Aorta (tissue), 5 donors: ENCODE data around the gene SOX15. TPM values are rescaled to one million over a fixed set of nuclear protein-coding genes. Genes with fewer than 3 reads are reported as not detected.
"Not testable (repeated sequence)": the region's sequence is repeated elsewhere in the genome, so short reads cannot be mapped to it uniquely, and the experiment has no call there.

Experiments used
- ATAC-seq: fragments of 200-7000 bp; cut with Tn5 transposase; one replicate; pipeline ENCODE4 v1.9.1; 2022; ENCODE audit warnings: moderate library complexity; ENCODE audit not compliant: low FRiP score
- DNase-seq, 2 donors: peaks; one replicate each; pipeline ENCODE4 v3.0.0-alpha.2; 2020
- H3K27ac ChIP-seq, 2 donors: one replicate each; pipeline ENCODE4 v1.5.1; 2013; ENCODE audit warnings: low read length in 2 of 2, mild to moderate bottlenecking in 2 of 2, moderate library complexity in 2 of 2, control low read depth in 1 of 2, inconsistent platforms in 1 of 2, low read depth in 1 of 2
- H3K27me3 ChIP-seq, 2 donors: one replicate each; pipeline ENCODE4 v1.6.1; 2013; ENCODE audit warnings: control low read depth in 1 of 2, low read length in 1 of 2, mild to moderate bottlenecking in 1 of 2, moderate library complexity in 1 of 2; ENCODE audit not compliant: insufficient read depth in 2 of 2, control insufficient read depth in 1 of 2
- H3K36me3 ChIP-seq, 2 donors: one replicate each; pipeline ENCODE4 v1.6.1; 2013; ENCODE audit warnings: control low read depth in 1 of 2, low read length in 1 of 2, mild to moderate bottlenecking in 1 of 2; ENCODE audit not compliant: insufficient read depth in 2 of 2, control insufficient read depth in 1 of 2
- H3K4me1 ChIP-seq, 2 donors: one replicate each; pipeline ENCODE4 v1.6.1; 2013; ENCODE audit warnings: low read length in 2 of 2, control low read depth in 1 of 2, mild to moderate bottlenecking in 1 of 2, moderate library complexity in 1 of 2; ENCODE audit not compliant: insufficient read depth in 2 of 2, control insufficient read depth in 1 of 2
- H3K4me3 ChIP-seq, 2 donors: one replicate each; pipeline ENCODE4 v1.5.1; 2013; ENCODE audit warnings: low read length in 2 of 2, control low read depth in 1 of 2, mild to moderate bottlenecking in 1 of 2
- H3K9me3 ChIP-seq: one replicate; pipeline ENCODE4 v1.6.1; 2013; ENCODE audit warnings: mild to moderate bottlenecking, low read length; ENCODE audit not compliant: control insufficient read depth
- WGBS, 2 donors: extraction: QIAGEN DNeasy Blood & Tissue Kit; methylation state at CpG; one replicate each; pipeline ENCODE4 v1.1.7; 2013; 5-methylcytosine and 5-hydroxymethylcytosine counted together
- intact Hi-C, 2 donors: fragments of 100-400 bp; cut with DNase I; formaldehyde crosslinking; loops; one replicate each; pipeline versions ENCODE4 v1.14.2 to v1.15.0; 2022
- polyA plus RNA-seq, 2 donors: library from polyadenylated mRNA; stranded (reverse); fragments of 200-250 nt; gene quantifications; one replicate each; pipeline ENCODE4 v1.2.3, GENCODE V29; 2013
- total RNA-seq, 2 donors: library from RNA; stranded (reverse); fragmentation: NEBNext Ultra II Directional; extraction: Animal tissue kit (Norgen Biotek cat#: 25700); gene quantifications; one replicate each; pipeline ENCODE4 v1.2.1, GENCODE V29; 2021
- donor health status: healthy with polysubstance abuse.
- donor health status: Bipolar disorder and iron deficiency.
- donor health status: DM: no; HTN: no; CAD: no.
- donor health status: DM: no; HTN: no; CAD: no.
- donor health status: DM: yes; HTN: yes; CAD: no.

SOX15 gene
- total and polyA plus RNA-seq, 4 donors: 0.50 to 2.8 (median 1.7) TPM

- Histone ChIP-seq H3K27me3 (no peaks in the 10 kb centered on the region), H3K4me1 (peaks cover 2 to 9% of the 10 kb centered on the region in 2 donors), H3K27ac (peak within 1 kb of the TSS in 1 of 2 donors; percentile 72), H3K4me3 (peak within 1 kb of the TSS; percentile 80 to 97), H3K9me3 (no peaks in the 10 kb centered on the region), H3K36me3 (no peaks in the 10 kb centered on the region)
- intact Hi-C loops: loop anchor here in 1 of 2 donors (1.0 kb wide), 1 partner anchor 73 kb away; the partner anchor contains the start of gene TP53
- WGBS, 2 donors: 0 to 1% methylated on average over 58 to 93 of the region's 93 CpGs
- peak; percentile 99 for ATAC-seq
- peak; percentile 100 for DNase-seq
Measured at GRCh38 chr17:7614425-7615264, 24.8 kb upstream of the SOX15 start, which contains the start of gene FXR2. TSS of gene FXR2 (minus strand) at chr17:7614897. CDS start at chr17:7614532, 365 bp downstream.

DNA sequence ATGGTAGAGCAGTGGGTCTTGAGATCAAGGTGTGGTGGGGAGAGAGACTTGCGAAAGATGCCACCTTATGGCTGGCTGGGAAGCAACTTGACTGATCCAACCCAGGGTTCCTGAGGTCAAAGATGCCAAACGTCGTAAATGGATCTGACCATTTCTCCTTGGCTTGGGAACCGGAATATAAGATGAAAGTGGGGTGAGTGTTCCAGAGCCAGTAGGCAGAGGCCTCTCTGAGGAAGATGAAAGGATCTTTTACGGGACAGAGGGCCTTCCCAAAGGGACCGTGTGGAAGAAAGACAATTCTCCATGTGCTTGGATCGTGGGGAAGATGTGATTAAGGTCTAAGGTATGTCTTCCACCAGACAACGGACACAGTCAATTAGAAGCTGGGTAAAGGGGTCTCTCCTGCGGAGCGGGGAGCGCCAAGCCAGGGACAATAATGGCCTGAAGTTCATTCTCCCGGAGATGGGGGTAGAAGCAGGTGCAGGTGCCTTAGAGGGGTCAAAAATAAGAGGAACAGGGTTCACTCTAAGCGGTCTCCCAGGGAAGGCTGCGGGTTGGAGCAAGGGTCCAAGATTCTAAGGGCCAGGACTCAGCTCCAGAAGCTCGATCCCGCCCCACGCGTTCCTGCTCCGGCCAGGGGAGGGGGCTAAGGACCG lies 24.0 kb upstream of the SOX15 start:
- Histone ChIP-seq H3K9me3 (no peaks in the 10 kb centered on the region), H3K36me3 (no peaks in the 10 kb centered on the region), H3K4me1 (peaks cover 2 to 9% of the 10 kb centered on the region in 2 donors), H3K4me3 (peak overlapping the region; percentile 80 to 97), H3K27me3 (no peaks in the 10 kb centered on the region), H3K27ac (peak overlapping the region in 1 of 2 donors; percentile 72)
- ATAC-seq (no peak), DNase-seq (no peak)
- 6% methylated on average over 19 to 20 of the region's 20 CpGs for WGBS, 2 donors
- intact Hi-C loops: no loop called here

GRCh38 chr17:7612294-7612640 lies 22.4 kb upstream of the SOX15 start:
- ATAC-seq: no peak
- peaks cover 2 to 9% of the 10 kb centered on the region in 2 donors for H3K4me1 ChIP-seq

GRCh38 chr17:7611635-7612293 lies 21.9 kb upstream of the SOX15 start:
- no peak for DNase-seq
- no peak for ATAC-seq
- no peak overlapping the region for H3K4me3 ChIP-seq
- no peaks in the 10 kb centered on the region for H3K27me3 ChIP-seq
- peaks cover 2 to 9% of the 10 kb centered on the region in 2 donors for H3K4me1 ChIP-seq
- no peaks in the 10 kb centered on the region for H3K9me3 ChIP-seq
- 13 to 19% methylated on average over 3 of the region's 3 CpGs for WGBS, 2 donors
- no peak overlapping the region for H3K27ac ChIP-seq
- H3K36me3 ChIP-seq: no peaks in the 10 kb centered on the region
- intact Hi-C loops: no loop called here

More at GRCh38 chr17:7612294-7612640, 22.4 kb upstream of the SOX15 start:
- WGBS, 2 donors: 80 to 87% methylated on average over 1 of the region's 1 CpG
- no peaks in the 10 kb centered on the region for H3K9me3 ChIP-seq
- intact Hi-C loops: no loop called here
- no peaks in the 10 kb centered on the region for H3K36me3 ChIP-seq
- H3K4me3 ChIP-seq: no peak overlapping the region
- no peak for DNase-seq
- H3K27ac ChIP-seq: no peak overlapping the region
- H3K27me3 ChIP-seq: no peaks in the 10 kb centered on the region

GRCh38 chr17:7610641-7611040 lies 20.7 kb upstream of the SOX15 start:
- WGBS, 2 donors: 95 to 98% methylated on average over 2 of the region's 2 CpGs

DNA sequence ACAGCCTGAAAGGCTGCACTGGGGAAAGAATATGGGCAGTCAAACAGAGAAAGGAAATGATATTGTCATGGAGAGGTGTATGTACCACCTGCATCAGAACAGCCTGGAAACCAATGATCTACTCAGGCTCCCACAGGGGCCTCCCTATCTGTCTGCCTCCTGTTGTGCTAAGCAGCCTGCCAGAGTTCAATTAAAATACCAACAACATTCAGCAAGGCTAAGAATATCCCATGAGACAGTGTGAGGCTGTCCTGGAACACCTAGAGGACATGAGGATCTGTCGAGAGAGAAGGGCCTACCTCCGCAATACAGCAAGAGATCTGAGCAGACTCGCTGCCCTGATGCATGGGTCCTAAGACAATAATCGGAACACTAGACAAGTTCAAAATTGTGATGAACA lies 16.4 kb upstream of the SOX15 start:
- no peak for ATAC-seq
- Histone ChIP-seq H3K36me3 (peaks cover 7 to 10% of the 10 kb centered on the region in 2 donors), H3K9me3 (no peaks in the 10 kb centered on the region), H3K4me1 (no peaks in the 10 kb centered on the region), H3K27me3 (no peaks in the 10 kb centered on the region), H3K4me3 (no peak overlapping the region), H3K27ac (no peak overlapping the region)
- peak in 1 of 2 donors; percentile 2 for DNase-seq
- intact Hi-C loops: no loop called here
- 87% methylated on average over 4 of the region's 4 CpGs for WGBS, 2 donors

More at GRCh38 chr17:7610641-7611040, 20.7 kb upstream of the SOX15 start:
- no peaks in the 10 kb centered on the region for H3K27me3 ChIP-seq
- no peak overlapping the region for H3K27ac ChIP-seq
- intact Hi-C loops: no loop called here
- H3K36me3 ChIP-seq: peaks cover 0 to 3% of the 10 kb centered on the region in 2 donors
- H3K4me1 ChIP-seq: peaks cover 2 to 9% of the 10 kb centered on the region in 2 donors
- DNase-seq (no peak), ATAC-seq (no peak)
- H3K9me3 ChIP-seq: no peaks in the 10 kb centered on the region
- no peak overlapping the region for H3K4me3 ChIP-seq

DNA sequence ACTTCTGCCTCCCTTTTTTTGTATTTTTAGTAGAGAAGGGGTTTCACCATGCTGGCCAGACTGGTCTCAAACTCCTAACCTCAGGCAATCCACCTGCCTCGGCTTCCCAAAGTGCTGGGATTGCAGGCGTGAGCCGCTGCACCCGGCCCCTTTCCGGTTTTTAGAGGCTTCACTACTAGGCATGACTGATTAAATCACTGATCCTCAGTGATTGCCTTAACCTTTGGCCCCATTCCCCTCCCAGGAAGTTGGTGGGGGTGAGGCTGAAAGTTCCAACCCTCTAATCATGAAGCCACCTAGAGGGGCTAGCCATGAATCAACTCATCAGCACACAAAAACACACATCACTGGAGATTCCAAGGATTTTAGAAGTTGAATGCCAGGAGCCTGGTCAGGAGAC lies 7.7 kb upstream of the SOX15 start:
- ATAC-seq, H3K4me1 ChIP-seq, H3K27me3 ChIP-seq, H3K4me3 ChIP-seq, DNase-seq, H3K9me3 ChIP-seq, H3K27ac ChIP-seq, intact Hi-C loops: not testable (repeated sequence)
- WGBS, 2 donors: 76 to 79% methylated on average over 5 of the region's 5 CpGs
- peaks cover 11 to 22% of the 10 kb centered on the region in 2 donors for H3K36me3 ChIP-seq

DNA sequence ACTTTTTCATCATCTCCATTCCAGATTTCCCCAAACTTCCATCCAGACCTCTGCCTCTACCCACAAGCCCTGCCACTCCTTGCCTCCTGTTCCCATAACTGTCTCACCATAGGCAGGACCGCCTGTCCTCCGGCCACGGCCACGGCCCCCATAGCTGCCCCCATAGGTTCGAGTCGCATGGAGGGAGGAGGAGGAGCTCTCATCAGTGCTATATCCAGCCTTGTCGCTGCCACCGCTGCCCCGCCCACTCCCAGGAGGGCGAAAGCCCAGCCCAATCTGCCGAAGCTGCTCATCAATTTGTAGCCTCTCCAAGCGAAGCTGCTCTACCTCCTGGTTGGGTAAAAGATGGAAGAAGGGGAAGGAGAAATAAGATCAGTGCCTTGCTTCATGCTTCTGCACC lies 3.4 kb upstream of the SOX15 start:
- Histone ChIP-seq H3K27ac (no peak overlapping the region), H3K9me3 (no peaks in the 10 kb centered on the region), H3K36me3 (peaks cover 11 to 22% of the 10 kb centered on the region in 2 donors), H3K27me3 (no peaks in the 10 kb centered on the region), H3K4me1 (no peaks in the 10 kb centered on the region), H3K4me3 (no peak overlapping the region)
- ATAC-seq (no peak), DNase-seq (no peak)
- WGBS, 2 donors: 81% methylated on average over 12 of the region's 12 CpGs
- intact Hi-C loops: no loop called here
